Spleen (tissue), 11 donors: ENCODE measurements around the gene CELF1. TPM values are rescaled to one million over a fixed set of nuclear protein-coding genes. Genes with fewer than 3 reads are reported as not detected.
A peak's percentile ranks its signal among the peaks of the same experiment; 100 is the strongest.

Experiments used
- DNase-seq: peaks from one replicate; pipeline ENCODE4 v3.0.0-alpha.2; 2020
- H3K27ac ChIP-seq, 8 donors: fragments of 200-600 bp; sonication (generic) in 7 of 8; 1 replicate in 4 of 8; 2 replicates in 4 of 8; pipeline versions ENCODE4 v1.5.0 to v1.8.0; 2016 to 2021; ENCODE audit warnings: inconsistent platforms in 4 of 8, mild to moderate bottlenecking in 4 of 8, moderate library complexity in 1 of 8
- H3K27me3 ChIP-seq, 7 donors: fragments of 200-600 bp; sonication (generic) in 6 of 7; replicated peaks in 1 of 7; 1 replicate in 4 of 7; 2 replicates in 3 of 7; pipeline versions ENCODE4 v1.5.0 to v1.8.0; 2016 to 2021; ENCODE audit warnings: inconsistent platforms in 3 of 7, mild to moderate bottlenecking in 1 of 7
- H3K36me3 ChIP-seq, 6 donors: fragments of 200-600 bp; sonication (generic) in 5 of 6; 1 replicate in 4 of 6; 2 replicates in 2 of 6; pipeline versions ENCODE4 v1.5.0 to v1.8.0; 2016 to 2021; ENCODE audit warnings: inconsistent platforms in 2 of 6
- H3K4me1 ChIP-seq, 6 donors: fragments of 200-600 bp; sonication (generic) in 5 of 6; 1 replicate in 3 of 6; 2 replicates in 3 of 6; pipeline versions ENCODE4 v1.5.0 to v1.8.0; 2016 to 2021; ENCODE audit warnings: inconsistent platforms in 3 of 6
- H3K4me3 ChIP-seq, 8 donors: fragments of 200-600 bp; sonication (generic) in 7 of 8; 1 replicate in 4 of 8; 2 replicates in 4 of 8; pipeline versions ENCODE4 v1.5.0 to v1.8.0; 2016 to 2021; ENCODE audit warnings: inconsistent platforms in 4 of 8, mild to moderate bottlenecking in 4 of 8, moderate library complexity in 2 of 8
- H3K9me3 ChIP-seq, 8 donors: fragments of 200-600 bp; sonication (generic) in 7 of 8; 1 replicate in 4 of 8; 2 replicates in 4 of 8; pipeline versions ENCODE4 v1.5.0 to v1.8.0; 2016 to 2021; ENCODE audit warnings: inconsistent platforms in 4 of 8
- POLR2A ChIP-seq, 3 donors: fragments of 450-650 bp; IDR thresholded peaks; one replicate each; pipeline ENCODE4 v1.5.1; 2017; ENCODE audit warnings: antibody characterized with exemption in 3 of 3, mild to moderate bottlenecking in 1 of 3
- POLR2AphosphoS5 ChIP-seq, 3 donors: sonication (generic); formaldehyde crosslinking; IDR thresholded peaks; one replicate each; pipeline ENCODE4 v1.5.1; 2017; ENCODE audit warnings: antibody characterized with exemption in 3 of 3
- WGBS, 5 donors: extraction: QIAGEN DNeasy Blood & Tissue Kit in 3 of 5; methylation state at CpG; one replicate each; pipeline versions ENCODE4 v1.1.5 to v1.1.7; 2013 to 2018; 5-methylcytosine and 5-hydroxymethylcytosine counted together
- intact Hi-C: fragments of 100-400 bp; cut with DNase I; formaldehyde crosslinking; loops from one replicate; pipeline ENCODE4 v1.15.0; 2023; ENCODE audit warnings: low total_unique reads
- polyA plus RNA-seq, 3 donors: library from polyadenylated mRNA; stranded (reverse); fragments of 200-250 nt; gene quantifications; one replicate each; pipeline ENCODE4 v1.2.1, GENCODE V29; 2013
- total RNA-seq, 7 donors: library from RNA; depleted of rRNA in 3 of 7; stranded (reverse); fragments of >200 nt in 3 of 7; fragmentation: NEBNext Ultra II Directional in 4 of 7; extraction: Animal tissue kit (Norgen Biotek cat#: 25700) in 4 of 7; gene quantifications; one replicate each; pipeline versions ENCODE4 v1.1.0 to v1.2.1, GENCODE V29; 2016 to 2021
- TF ChIP-seq, protein P1 (sequence below), 11 experiments: fragments of 200-600 bp in 7 of 11; fragments of 450-650 bp in 4 of 11; sonication (generic) in 4 of 11; IDR thresholded peaks in 8 of 11; conservative IDR thresholded peaks in 3 of 11; 1 replicate in 7 of 11; 2 replicates in 4 of 11; pipeline versions ENCODE4 v1.4.0 to v1.8.0; 2016 to 2021; ENCODE audit warnings: antibody characterized with exemption in 11 of 11, inconsistent platforms in 4 of 11, mild to moderate bottlenecking in 1 of 11
- donor health status: healthy with polysubstance abuse.
- donor health status: DM: no; HTN: no; CAD: no; lungs with moderate emphysema.
- donor health status: DM: no; HTN: no; CAD: no.
- donor health status: Bipolar disorder and iron deficiency.
- donor health status: healthy.
- donor health status: DM: no; HTN: no; CAD: no.
- donor health status: DM: yes; HTN: yes; CAD: no.

The CELF1 gene
- total and polyA plus RNA-seq, 10 donors: 18.5 to 171 (median 116) TPM

DNA sequence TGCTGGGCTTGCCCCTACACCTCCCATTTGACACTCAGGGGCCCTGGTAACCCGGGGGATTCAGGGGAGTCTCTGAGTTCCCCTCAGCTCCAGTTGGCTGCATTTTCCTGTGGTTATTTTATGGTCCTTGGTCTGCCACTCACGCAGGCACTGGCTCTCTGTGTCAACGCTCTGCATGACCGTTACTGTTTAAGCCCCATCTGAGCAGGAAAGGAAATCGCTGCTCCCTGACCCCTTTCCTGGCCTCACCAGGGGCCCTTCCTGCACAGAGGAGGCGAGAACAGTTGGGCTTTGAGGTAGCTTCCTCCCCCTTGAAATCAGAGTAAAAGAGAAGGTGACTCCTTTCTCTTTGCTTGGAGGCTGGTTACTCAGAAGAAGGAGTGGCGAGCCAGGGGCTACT, 38.8 kb upstream of the CELF1 start:
- no peak for TF ChIP-seq POLR2A (IDR thresholded peaks at IDR 0.05)
- TF ChIP-seq POLR2AphosphoS5 (IDR thresholded peaks at IDR 0.05): no peak
- TF ChIP-seq, protein P1, sequence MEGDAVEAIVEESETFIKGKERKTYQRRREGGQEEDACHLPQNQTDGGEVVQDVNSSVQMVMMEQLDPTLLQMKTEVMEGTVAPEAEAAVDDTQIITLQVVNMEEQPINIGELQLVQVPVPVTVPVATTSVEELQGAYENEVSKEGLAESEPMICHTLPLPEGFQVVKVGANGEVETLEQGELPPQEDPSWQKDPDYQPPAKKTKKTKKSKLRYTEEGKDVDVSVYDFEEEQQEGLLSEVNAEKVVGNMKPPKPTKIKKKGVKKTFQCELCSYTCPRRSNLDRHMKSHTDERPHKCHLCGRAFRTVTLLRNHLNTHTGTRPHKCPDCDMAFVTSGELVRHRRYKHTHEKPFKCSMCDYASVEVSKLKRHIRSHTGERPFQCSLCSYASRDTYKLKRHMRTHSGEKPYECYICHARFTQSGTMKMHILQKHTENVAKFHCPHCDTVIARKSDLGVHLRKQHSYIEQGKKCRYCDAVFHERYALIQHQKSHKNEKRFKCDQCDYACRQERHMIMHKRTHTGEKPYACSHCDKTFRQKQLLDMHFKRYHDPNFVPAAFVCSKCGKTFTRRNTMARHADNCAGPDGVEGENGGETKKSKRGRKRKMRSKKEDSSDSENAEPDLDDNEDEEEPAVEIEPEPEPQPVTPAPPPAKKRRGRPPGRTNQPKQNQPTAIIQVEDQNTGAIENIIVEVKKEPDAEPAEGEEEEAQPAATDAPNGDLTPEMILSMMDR (IDR thresholded peaks at IDR 0.05 in 8 of 11, conservative IDR thresholded peaks at IDR 0.05 in 3 of 11): no peak
- Histone ChIP-seq H3K27ac (no peak overlapping the region), H3K4me3 (no peak overlapping the region), H3K36me3 (no peaks in the 10 kb centered on the region), H3K27me3 (peaks cover 0 to 56% (median 25%) of the 10 kb centered on the region in 7 donors), H3K4me1 (peaks cover 0 to 46% (median 18%) of the 10 kb centered on the region in 6 donors), H3K9me3 (no peaks in the 10 kb centered on the region)
- intact Hi-C loops: no loop called here
- 15 to 27% (median 20%) methylated on average over 4 to 7 of the region's 7 CpGs for WGBS, 5 donors
- DNase-seq: peak; percentile 29

DNA sequence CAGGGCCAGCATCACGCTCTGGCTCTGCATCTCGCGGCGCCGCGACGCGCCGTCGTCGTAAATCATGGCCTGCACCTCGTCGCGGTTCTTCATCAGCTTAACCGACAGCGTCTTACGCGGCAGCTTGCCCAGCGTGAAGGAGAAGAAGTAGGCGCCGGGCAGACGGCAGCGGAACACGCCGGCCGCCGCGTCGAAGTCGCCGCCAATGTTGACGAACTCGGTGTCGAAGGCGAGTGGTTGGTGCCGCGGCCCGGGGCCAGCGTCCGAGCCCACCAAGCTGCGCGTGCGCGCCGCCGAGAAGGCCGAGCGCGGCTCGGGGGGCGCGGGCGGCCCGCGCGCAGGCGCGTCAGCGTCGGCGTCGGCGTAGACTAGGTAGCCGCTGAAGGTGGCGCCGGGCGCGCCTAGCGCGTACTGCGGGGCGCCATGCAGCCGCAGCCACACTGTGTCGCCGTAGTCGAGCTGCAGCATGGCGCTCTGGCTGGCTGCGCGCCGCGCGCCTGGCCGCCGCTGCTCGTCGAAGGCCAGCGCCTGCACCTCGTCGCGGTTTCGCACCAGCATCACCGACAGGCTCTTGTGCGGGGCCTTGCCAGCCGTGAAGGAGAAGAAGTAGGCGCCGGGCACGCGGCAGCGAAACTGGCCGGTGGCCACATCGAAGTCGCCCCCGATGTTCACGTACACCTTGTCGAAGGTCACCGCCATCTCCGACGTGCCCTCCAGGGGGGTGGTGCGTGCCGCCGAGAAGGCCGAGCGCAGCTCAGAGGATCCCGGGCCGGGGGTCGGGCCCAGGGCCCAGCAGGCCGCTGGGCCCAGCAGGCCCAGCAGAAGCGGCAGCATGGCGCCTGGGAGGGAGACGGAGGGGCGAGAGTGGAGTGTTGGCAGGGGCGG, 37.3 kb upstream of the CELF1 start:
- Histone ChIP-seq H3K9me3 (no peaks in the 10 kb centered on the region), H3K4me3 (peak overlapping the region in 5 of 8 donors; percentile 8 to 58 (median 15)), H3K27me3 (peaks cover 0 to 47% (median 25%) of the 10 kb centered on the region in 7 donors), H3K4me1 (peaks cover 0 to 46% (median 18%) of the 10 kb centered on the region in 6 donors), H3K27ac (peak overlapping the region in 1 of 8 donors; percentile 6), H3K36me3 (peaks cover 0 to 13% (median under 1%) of the 10 kb centered on the region in 6 donors)
- TF ChIP-seq, protein P1 (IDR thresholded peaks at IDR 0.05 in 8 of 11, conservative IDR thresholded peaks at IDR 0.05 in 3 of 11): no peak
- TF ChIP-seq POLR2AphosphoS5 (IDR thresholded peaks at IDR 0.05) (peak in 1 of 3 donors; percentile 26), POLR2A (IDR thresholded peaks at IDR 0.05) (no peak)
- peak; percentile 64 for DNase-seq
- intact Hi-C loops: no loop called here
- WGBS, 5 donors: 79 to 94% (median 82%) methylated on average over 94 to 122 of the region's 122 CpGs

DNA sequence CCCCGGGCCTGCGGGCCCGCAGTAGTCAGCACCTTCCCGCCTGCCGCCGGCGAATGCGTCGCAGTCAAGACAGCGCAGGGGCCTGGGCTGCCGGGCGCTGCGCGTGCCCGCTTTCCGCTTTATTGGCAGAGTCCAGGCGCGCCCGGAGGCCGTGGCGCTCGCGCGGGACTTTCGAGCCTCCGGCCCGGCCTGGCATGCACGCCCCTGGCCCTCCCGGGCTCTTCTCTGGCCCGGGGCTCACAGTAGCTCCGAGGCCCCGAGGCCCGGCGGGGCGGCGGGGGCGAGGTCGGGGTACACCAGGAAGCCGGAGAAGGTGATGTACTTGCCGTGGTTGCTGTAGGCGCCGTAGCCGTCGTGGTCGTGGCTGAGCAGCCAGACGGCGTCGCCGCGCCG, 36.6 kb upstream of the CELF1 start:
- H3K27ac ChIP-seq: peak overlapping the region in 1 of 8 donors; percentile 6
- H3K36me3 ChIP-seq: peaks cover 0 to 20% (median 7%) of the 10 kb centered on the region in 6 donors
- peaks cover 0 to 43% (median 18%) of the 10 kb centered on the region in 6 donors for H3K4me1 ChIP-seq
- WGBS, 5 donors: 63 to 86% (median 81%) methylated on average over 21 to 51 of the region's 51 CpGs
- peaks cover 0 to 40% (median 21%) of the 10 kb centered on the region in 7 donors for H3K27me3 ChIP-seq
- intact Hi-C loops: no loop called here
- DNase-seq: no peak
- TF ChIP-seq, protein P1 (IDR thresholded peaks at IDR 0.05 in 8 of 11, conservative IDR thresholded peaks at IDR 0.05 in 3 of 11): no peak
- TF ChIP-seq POLR2A (IDR thresholded peaks at IDR 0.05) (no peak), POLR2AphosphoS5 (IDR thresholded peaks at IDR 0.05) (no peak)
- H3K9me3 ChIP-seq: no peaks in the 10 kb centered on the region
- H3K4me3 ChIP-seq: peak overlapping the region in 5 of 8 donors; percentile 8 to 58 (median 15)

DNA sequence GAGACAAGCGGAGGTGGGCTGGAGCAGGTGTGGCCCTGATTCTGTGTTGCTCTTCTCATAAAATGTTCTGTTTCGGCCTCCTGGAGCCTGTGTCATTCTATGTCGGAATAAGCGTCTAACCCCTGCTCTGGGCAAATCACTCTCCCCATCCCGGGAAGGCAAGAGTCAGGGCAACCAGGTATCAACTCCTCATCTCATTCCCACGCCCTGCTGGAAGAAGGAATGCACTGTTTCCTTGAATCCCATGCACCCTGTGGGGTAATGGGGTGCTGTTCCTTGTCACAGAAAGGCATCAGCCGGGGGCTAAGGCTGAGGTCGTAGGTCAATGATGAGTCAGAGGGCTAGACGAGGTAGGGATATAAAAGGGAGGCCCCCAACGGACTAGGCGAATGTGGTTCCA, 36.2 kb upstream of the CELF1 start:
- Histone ChIP-seq H3K4me3 (peak overlapping the region in 2 of 8 donors; percentile 15 to 58), H3K36me3 (peaks cover 0 to 24% (median 11%) of the 10 kb centered on the region in 6 donors), H3K27ac (no peak overlapping the region), H3K9me3 (no peaks in the 10 kb centered on the region), H3K4me1 (peaks cover 0 to 39% (median 14%) of the 10 kb centered on the region in 6 donors), H3K27me3 (peaks cover 0 to 36% (median 17%) of the 10 kb centered on the region in 7 donors)
- DNase-seq: peak; percentile 24
- intact Hi-C loops: no loop called here
- TF ChIP-seq POLR2A (IDR thresholded peaks at IDR 0.05) (no peak), POLR2AphosphoS5 (IDR thresholded peaks at IDR 0.05) (no peak)
- TF ChIP-seq, protein P1 (IDR thresholded peaks at IDR 0.05 in 8 of 11, conservative IDR thresholded peaks at IDR 0.05 in 3 of 11): no peak
- WGBS, 5 donors: 88 to 91% (median 88%) methylated on average over 11 of the region's 11 CpGs
